Spleen (tissue), 7 donors: Measurements from ENCODE around the gene RETREG1.

Experiments used
- POLR2A ChIP-seq, 3 donors: fragments of 450-650 bp; IDR thresholded peaks; one replicate each; pipeline ENCODE4 v1.5.1; 2017; ENCODE audit warnings: antibody characterized with exemption in 3 of 3, mild to moderate bottlenecking in 1 of 3
- POLR2AphosphoS5 ChIP-seq, 3 donors: sonication (generic); formaldehyde crosslinking; IDR thresholded peaks; one replicate each; pipeline ENCODE4 v1.5.1; 2017; ENCODE audit warnings: antibody characterized with exemption in 3 of 3
- TF ChIP-seq, protein P1 (sequence below), 11 experiments: fragments of 200-600 bp in 7 of 11; fragments of 450-650 bp in 4 of 11; sonication (generic) in 4 of 11; IDR thresholded peaks in 8 of 11; conservative IDR thresholded peaks in 3 of 11; 1 replicate in 7 of 11; 2 replicates in 4 of 11; pipeline versions ENCODE4 v1.4.0 to v1.8.0; 2016 to 2021; ENCODE audit warnings: antibody characterized with exemption in 11 of 11, inconsistent platforms in 4 of 11, mild to moderate bottlenecking in 1 of 11
- donor health status: DM: no; HTN: no; CAD: no; lungs with moderate emphysema.
- donor health status: DM: no; HTN: no; CAD: no.
- donor health status: DM: no; HTN: no; CAD: no.

DNA sequence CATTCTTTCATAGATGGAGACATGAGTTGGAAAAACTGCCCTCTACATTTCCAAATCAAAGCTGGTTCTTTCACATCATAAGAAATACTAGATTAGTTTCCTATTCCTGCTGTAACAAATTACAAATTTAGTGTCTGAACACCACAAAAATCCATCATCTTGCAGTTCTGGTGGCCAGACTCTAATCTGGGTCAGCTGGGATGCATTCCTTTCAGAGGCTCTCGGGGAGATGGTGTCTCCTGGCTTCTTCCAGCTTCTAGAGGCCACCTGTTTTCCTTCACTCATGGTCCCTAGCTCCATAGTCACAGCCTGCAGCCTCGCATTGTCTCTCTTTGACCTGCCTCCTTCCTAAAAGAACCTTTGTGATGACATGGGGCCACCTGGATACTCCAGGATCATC lies 65.2 kb downstream of the RETREG1 start:
- TF ChIP-seq, protein P1, sequence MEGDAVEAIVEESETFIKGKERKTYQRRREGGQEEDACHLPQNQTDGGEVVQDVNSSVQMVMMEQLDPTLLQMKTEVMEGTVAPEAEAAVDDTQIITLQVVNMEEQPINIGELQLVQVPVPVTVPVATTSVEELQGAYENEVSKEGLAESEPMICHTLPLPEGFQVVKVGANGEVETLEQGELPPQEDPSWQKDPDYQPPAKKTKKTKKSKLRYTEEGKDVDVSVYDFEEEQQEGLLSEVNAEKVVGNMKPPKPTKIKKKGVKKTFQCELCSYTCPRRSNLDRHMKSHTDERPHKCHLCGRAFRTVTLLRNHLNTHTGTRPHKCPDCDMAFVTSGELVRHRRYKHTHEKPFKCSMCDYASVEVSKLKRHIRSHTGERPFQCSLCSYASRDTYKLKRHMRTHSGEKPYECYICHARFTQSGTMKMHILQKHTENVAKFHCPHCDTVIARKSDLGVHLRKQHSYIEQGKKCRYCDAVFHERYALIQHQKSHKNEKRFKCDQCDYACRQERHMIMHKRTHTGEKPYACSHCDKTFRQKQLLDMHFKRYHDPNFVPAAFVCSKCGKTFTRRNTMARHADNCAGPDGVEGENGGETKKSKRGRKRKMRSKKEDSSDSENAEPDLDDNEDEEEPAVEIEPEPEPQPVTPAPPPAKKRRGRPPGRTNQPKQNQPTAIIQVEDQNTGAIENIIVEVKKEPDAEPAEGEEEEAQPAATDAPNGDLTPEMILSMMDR (IDR thresholded peaks at IDR 0.05 in 8 of 11, conservative IDR thresholded peaks at IDR 0.05 in 3 of 11): no peak
- no peak for TF ChIP-seq POLR2AphosphoS5 (IDR thresholded peaks at IDR 0.05)
- no peak for TF ChIP-seq POLR2A (IDR thresholded peaks at IDR 0.05)
